Breast epithelium (tissue), 3 donors: Measurements from ENCODE around the gene ERLIN1.

Experiments
- CTCF ChIP-seq, 3 donors: fragments of 450-650 bp; IDR thresholded peaks; one replicate each; pipeline ENCODE4 v1.5.1; 2016 to 2017; ENCODE audit warnings: antibody characterized with exemption in 3 of 3, mild to moderate bottlenecking in 3 of 3, moderate library complexity in 3 of 3
- POLR2A ChIP-seq: fragments of 450-650 bp; IDR thresholded peaks from one replicate; pipeline ENCODE4 v1.6.1; 2016; ENCODE audit warnings: antibody characterized with exemption, mild to moderate bottlenecking, moderate library complexity

- TF ChIP-seq CTCF (IDR thresholded peaks at IDR 0.05) (no peak), POLR2A (no peak)
Observed at GRCh38 chr10:100184426-100184825, 1.4 kb downstream of the ERLIN1 start.
